ENCODE measurements around the gene MAPK4.

Gene MAPK4

DNA sequence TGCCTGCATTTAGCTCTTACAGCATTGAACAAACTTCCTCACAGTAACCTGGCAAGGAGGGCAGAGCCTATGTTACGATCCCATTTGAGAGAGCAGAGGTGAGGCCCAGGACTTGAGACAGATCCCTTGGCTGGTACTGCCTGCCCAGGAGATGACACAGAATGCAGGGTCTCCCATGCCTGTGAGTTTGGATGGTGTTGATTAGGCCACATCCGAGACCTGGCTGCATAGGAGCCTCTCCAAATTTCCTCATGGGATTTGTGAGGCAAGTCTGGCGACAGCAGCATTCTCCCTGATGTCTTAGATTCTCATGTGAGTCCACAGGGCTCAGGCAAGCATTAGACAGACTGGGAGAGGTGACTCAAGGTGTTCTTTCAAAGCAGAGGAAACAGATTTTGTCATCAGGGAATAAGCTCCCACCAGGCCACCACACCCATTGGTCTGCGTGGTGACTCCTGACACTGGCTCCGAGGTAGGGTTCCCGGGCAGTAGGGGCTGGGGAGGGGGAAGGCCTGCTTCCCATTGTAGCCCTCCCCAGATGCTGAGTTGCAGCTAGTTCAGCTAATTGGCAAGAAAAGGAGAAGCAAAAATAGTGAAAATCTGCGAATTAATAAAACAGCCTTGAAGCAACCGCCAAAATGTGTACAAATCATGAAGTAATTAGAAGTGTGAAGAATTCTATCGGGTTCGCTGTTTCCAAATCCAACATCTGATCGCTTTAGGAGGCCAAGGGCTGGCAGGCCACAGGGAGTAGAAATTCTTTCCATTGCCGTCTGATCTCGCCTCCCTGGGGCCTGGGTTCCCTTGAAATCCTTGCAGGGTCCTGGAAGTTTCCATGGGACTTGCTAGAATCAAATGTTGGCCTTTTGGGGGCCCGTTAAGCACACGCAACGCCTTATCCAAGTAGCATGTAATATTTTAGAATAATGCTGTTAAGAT is 68.0 kb downstream of the MAPK4 start:
- no peak for DNase-seq

DNA sequence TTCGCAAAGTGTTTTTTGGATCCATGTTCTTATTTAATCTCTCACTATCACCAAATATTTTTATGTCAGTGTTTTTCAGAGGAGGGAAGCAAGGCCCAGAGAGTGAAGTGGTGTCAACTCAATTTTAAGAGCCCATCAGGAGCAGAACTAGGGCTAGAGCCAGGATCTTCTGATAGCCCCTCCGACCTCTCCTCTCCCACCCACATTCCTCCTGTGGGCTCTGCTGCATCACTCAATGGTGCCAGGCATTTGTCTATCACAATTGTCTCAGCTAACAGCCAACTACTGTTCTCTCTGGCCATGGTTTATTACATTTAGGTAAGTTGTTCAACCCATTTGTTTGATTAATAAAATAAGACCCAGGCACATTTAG is 68.6 kb downstream of the MAPK4 start:
- no peak for DNase-seq

DNA sequence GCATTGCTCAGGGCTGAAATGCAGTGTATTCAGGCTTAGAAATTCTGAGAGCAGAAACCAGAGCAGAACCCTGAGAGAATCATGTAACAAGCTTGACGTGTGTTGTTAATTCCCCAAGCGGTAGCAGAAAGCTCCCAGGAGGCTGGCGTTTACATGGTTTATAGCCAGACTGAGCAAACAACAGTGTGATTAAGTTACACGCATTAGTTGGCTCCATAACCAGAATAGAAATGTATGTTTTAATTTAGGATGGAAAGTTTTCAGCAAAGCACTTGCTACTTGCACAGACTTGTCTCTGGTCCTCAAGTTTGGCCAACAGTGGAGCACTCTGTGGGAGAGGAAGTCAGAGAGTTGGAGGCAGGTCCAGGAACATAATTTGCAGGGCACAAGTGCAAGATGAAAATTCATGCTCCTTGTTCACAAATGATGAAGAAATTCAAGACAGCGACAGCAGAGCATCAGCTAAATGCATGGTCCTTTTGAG is 69.3 kb downstream of the MAPK4 start:
- no peak for DNase-seq

DNA sequence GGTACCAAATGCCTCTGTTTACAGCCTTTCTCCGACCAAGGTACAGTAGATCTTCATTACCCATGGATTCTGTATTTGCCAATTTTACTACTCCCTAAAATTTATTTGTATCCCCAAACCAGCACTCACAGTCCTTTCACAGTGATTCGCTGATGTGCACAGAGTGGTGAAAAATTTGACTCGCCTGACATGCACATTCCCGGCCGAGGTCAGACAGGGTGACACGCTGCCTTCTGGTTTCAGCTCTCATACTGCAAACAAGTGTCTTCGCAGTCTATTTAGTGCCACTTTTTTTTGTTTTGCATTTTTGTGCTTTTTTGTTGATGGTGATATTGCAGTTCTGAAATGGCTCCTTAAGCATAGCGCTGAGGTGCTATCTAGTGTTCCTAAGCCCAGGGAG is 71.0 kb downstream of the MAPK4 start:
- no peak for DNase-seq

DNA sequence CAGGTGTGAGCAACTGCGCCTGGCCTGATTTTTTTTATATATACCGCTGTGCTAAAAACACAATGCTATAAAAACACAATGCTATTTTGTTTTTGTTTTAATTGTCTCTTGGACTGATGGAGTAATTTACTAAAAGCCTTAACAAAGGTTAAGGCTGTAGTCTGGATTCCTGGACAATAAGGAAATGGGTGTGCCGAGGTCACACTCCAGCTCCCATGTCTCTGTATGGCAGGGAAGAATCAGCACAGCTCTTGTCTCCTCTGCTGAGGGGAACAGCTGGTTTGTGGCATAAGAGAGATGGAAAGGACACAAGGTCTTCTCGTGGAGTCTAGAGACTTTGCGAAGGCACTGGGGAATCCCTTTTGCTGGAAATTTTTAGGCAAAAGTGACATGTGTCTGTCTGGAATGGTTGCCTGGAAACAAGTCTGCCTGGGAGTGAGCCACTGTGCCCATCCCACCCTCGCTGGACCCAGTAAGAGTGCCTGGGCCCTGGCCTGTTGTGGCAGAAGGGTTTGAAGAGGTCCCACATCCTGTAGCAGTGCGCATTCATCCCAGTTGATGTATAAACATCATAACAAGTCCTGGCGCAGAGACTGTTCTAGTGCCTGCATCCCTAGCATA is 73.1 kb downstream of the MAPK4 start:
- no peak for DNase-seq

DNA sequence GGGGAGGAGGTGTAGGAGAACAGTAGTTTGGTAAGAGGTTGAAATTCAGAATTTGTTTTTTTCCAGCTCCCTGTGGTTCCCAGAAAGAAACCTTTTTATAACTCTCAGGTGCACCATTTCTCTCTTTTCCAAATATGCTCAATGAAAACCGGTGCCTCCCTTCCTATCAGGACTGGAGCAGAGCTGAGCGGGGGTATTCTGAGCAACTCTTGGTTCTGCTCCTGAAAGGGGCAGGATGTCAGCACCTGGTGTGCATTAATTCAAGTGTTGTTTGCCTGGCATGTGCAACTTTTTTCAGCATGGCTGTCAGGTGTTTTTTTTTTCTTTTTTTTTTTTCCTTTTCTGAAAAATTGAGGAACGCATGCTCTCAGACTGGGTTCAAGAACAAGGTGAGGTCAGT is 74.1 kb downstream of the MAPK4 start:
- DNase-seq = no peak

- no peak for DNase-seq
Measured at GRCh38 chr18:50636366-50637057, 76.6 kb downstream of the MAPK4 start.

DNA sequence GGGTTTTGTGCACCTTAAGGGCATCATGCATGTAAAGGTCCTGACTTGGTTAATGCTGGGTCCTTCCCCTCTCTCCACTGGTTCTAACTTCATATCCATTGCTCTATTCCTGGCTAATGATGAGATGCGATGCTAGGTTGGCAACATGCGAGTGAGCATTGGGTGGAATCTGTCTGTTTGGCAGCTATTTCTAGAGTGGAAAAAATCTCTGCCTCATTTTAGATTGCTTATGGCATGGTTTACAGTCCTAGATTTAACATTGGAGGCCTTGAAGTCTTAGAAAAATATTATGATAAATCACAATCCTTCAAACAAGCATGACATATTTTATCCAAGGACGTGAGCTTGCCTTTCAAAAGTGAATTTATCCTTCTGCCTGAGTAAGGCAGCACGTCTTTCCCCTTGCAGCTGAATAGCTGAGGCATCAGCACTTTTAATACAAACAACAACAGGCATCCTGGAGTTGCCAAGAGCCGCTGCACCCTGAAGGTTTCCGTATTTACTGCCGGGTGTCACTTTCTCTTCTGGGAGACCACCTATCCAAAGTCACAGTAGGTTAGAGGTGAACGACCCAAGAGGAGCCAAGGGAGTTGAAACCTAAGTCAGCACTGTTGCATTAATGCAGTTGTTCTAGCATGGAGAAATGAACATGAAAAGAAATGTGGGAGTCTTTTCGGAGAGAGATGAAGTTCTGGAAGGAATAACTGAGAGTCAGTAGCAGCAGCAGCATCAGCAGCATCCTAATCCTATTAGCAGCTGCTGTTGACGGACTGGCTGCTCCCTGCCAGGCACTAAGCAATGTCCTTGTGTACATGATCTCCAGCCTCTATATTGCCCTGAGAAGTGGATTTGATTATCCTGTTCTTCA is 78.4 kb downstream of the MAPK4 start:
- no peak for DNase-seq

GRCh38 chr18:50638884-50639420 is 79.1 kb downstream of the MAPK4 start:
- DNase-seq = no peak

DNA sequence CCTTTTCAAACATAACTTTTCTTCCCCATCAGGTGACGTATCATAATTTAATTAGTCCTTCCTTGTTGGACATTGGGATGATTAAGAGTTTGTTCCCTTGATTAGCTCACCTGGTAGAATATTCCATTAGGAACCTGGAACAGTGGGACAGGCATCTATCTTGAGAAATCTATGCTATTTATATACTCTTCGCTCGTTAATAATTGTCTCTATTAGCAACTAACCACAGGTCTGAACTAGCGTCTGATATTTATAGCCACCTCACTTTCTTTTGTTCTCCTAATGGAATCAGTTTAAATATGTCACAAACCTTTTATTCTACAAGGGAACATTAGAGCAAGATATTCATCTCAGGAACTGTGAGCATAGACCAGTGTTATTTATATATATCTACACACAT is 79.8 kb downstream of the MAPK4 start:
- DNase-seq = no peak

GRCh38 chr18:50642439-50642838 is 82.6 kb downstream of the MAPK4 start:
- no peak for DNase-seq

DNA sequence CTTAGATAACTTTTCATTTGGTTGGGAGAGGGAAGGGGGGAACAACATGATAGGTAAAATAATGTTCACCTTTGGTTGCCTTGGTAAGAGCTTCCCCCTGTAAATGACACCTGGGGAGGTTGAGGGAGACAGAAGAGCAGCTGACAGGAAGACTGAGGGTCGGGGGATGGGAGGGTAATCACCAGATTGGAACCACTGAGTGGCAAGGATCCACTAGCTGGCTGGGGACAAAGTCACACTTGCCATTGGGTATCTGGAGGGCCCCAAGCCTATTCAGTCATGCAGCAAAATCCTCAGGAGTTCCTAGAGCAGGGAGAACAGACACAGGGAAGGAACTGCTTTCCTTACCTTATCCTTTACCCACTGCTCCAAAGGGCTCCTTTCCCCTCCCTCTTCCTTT is 84.3 kb downstream of the MAPK4 start:
- DNase-seq = no peak

DNA sequence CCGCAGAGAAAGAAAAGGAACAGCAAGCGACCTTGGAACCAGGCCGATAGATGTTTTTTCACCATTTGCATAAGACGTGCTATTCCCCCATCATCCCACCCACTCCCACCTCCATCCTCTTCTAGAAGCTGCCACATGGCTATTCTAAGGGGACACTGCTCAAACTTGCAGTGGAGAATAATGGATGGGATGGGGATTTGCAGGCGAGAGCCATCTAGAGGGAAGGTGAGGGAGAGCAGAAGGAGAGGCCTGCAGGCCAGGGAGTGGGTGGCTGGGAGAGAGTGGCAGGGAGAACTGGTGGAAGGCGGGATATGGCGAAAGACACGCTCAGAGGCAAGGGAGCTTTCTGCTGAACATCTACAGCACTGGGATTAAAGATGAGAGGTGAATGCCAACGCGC is 84.9 kb downstream of the MAPK4 start:
- DNase-seq = no peak

- DNase-seq = no peak
Measured at GRCh38 chr18:50647237-50647636, 87.3 kb downstream of the MAPK4 start.

GRCh38 chr18:50647792-50648191 is 87.9 kb downstream of the MAPK4 start:
- no peak for DNase-seq

DNA sequence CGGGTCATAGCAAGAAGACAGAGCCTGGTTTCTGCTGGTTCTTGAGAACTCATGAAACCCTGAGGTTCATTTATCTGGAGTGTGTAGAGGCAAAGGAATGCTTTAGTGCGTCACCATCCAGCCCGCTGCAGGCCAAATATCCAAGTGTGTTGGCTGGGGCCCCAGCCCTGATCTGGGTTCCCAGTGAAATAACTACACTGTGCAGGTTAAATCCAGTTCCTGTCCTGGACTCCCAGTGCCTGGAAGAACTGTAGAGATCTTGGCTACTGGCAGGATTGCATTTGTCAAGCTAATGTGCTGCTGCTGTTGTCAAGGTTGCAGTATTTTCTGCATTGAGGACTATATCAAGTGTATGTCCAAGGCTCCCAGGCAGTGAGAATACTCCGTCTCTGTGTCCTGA is 89.9 kb downstream of the MAPK4 start:
- DNase-seq = no peak

GRCh38 chr18:50651334-50651733 is 91.4 kb downstream of the MAPK4 start:
- DNase-seq = no peak

DNA sequence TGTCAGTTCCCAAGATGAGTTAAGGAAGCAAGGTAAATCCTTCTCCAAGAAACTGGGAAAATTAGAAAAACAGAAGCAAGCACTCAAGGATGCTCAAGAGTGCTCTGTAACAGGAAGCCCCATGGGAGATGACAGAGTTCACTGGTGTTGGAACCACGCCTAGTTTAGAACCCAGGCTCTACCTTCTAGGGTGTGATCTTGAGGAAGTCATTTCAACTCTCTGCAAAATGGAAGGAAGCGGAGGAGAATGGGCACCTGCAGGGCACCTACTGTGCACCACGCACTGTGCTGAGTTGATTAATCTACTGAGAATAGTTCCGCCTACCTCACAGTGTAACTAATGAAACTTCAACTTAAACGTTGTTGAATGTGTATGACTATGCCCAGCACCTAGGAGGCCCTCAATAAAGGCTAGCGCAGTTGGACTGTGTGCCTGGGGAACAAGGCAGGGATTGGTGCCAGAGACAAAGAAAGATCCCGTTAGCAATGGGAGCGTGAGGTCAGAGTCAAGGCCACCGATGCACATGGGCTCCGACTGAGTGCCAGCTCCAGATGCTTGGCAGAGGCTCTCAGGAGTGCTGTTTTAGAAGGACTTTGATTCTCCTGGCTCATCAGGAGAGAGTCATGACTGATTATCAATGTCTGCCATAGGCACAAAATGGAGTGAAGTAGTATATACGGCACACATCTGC is 93.7 kb downstream of the MAPK4 start:
- no peak for DNase-seq

- no peak for DNase-seq
Measured at GRCh38 chr18:50654211-50654610, 94.3 kb downstream of the MAPK4 start.

GRCh38 chr18:50654658-50655550 is 95.0 kb downstream of the MAPK4 start:
- DNase-seq = no peak

DNA sequence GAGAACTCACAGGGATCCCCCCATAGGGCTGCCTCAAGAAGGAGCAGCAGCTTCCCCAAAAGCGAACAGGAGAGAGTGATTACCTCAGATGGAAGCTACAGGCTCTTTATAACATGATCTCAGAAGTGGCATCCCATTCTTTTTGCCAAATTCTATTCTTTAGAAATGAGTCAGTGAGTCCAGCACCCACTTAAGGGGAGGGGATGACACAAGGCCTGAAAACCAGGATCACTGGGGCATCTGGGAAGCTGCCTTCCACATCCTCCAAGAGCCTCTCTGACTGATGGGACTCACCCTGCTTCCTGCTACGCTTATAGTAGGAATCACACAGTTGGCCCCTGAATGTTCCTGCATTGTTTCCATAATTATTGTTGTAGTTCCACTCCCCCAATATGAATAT is 96.5 kb downstream of the MAPK4 start:
- no peak for DNase-seq

Data from activated CD4-positive, alpha-beta T cell treated with anti-CD3 and anti-CD28 coated beads, Interleukin-2, Interleukin-6, amounts not matched to agents 100 ng/mL and 50 ng/mL, durations not matched to agents 16 hours and 8 hours (primary cell).